NCI-H1092 treated with DMSO at 0.1 percent for 48 hours (cell line): ENCODE data around the gene TYK2.

Experiments used
- DNase-seq: peaks from one replicate; lab custom pipeline; 2025; lab: John Stamatoyannopoulos, UW

The TYK2 gene

DNA sequence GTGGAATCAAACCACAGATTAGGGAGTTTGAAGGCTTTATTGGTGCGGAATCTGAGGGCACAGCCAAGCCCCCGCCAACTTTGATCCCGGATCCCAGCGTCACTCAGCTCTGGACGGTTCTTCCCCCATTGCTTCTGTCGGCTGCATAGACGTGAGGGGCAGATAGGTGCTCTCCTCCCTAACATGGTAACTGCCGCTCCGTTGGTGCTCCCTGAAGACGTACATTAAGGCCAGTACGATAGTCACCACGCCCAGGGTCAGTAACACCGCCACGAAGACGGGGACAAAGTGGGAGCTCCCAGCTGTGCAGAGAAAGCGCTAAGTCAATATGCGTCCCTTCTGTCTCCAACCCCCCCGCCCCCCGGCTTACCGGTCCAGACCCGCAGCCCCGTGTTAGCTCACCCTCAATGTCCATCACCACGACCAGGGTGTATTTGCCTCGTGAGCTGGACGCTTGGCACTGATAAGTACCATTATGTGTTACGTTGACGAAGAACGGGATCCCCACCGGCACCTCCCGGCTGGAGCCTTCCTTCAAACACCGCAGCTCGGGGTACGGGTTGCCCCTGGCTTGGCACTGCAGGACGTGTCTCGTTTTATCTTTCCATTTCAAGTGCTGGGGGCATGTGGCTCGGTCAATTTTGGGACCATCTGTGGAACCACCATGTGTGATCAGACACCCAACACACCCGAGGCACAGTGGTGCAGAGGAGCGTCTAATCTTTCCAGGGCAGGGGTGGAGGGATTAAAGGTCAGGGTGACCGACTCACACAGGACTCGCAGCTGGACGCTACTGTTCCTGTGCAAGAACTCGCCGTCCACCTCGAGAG, 46.4 kb downstream of the TYK2 start:
- DNase-seq, result no peak

GRCh38 chr19:10332965-10333757, 47.2 kb downstream of the TYK2 start, which contains the start of gene RAVER1:
RAVER1 (minus strand) TSS chr19:10333529; CDS start chr19:10333507, 22 bp downstream.
- DNase-seq, result peak; percentile 96

GRCh38 chr19:10332158-10332964, 48.0 kb downstream of the TYK2 start:
- no peak for DNase-seq

DNA sequence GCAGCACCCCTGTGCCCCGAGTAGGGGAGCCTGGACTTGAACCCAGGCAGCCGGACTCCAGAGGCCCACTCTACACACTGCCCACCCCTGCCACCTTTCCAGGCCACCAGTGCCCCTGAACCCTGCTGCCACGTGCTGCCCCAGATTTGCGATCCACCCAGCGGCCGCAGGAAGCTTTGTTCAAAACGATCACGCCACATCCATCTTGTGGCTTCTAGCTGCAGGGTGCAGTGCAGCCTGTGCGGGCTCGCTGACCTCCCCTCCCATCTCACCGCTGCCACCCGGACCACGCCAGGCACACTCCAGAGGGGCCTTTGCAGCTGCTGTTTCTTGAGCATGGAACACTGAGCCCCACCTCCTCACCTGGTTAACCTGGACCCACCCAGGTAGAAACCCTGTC, 50.8 kb downstream of the TYK2 start:
- no peak for DNase-seq

DNA sequence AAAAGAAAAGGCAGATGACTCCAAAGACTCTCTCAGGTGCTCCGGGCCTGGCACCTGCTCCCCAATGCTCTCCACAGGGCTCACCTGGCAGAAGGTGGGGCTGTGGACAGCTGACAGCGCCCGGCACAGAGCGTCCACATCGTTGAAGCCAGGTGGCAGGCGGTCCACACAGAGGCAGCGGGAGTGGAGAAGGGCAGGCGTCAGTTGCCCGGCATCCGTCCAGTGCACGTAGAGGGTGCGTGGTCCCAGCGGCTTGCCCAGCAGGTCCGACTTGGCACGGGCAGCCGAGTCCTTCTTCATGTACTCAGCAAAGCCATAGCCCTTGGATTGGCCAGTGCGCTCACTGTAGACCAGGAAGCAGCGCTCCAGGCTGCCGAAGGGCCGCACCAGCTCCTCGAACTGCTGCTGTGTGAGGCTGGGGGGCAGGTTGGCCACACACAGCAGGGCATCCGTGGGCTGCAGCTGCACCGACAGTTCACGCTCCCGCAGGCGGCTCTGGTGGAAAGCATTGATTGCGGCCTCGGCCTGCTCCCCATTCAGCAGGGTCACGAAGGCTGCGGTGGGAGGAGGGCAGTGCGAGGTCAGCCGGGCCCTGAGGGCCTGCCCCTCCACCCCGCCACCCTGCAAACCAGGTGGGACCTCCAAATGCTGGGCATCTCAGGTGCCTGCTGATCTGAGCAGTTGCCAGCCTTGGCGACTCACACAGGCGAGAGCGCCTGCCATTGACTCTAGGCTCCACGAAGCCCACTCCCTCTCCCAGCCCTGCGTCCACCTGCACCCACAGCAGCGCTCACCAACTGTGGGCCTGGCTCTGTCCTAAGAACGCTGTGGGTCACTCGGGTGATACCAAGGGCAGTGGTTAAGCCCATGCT, 51.6 kb downstream of the TYK2 start:
- no peak for DNase-seq

GRCh38 chr19:10327793-10328192, 52.6 kb downstream of the TYK2 start:
- no peak for DNase-seq

DNA sequence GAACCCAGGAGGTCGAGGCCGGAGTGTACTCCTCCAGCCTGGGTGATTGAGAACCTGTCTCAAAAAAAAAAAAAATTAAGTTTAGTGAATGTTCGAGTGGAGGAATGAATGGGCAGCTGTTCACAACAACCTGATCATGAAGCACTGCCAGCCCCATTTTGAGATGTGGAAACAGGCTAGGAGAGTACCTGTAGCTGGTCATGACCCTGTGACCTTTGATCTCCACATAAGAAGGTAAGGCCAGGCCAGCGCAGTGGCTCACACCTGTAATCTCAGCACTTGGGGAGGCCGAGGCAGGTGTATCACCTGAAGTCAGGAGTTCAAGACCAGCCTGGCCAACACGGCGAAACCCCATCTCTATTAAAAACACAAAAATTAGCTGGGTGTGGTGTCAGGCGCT, 54.6 kb downstream of the TYK2 start:
- no peak for DNase-seq

DNA sequence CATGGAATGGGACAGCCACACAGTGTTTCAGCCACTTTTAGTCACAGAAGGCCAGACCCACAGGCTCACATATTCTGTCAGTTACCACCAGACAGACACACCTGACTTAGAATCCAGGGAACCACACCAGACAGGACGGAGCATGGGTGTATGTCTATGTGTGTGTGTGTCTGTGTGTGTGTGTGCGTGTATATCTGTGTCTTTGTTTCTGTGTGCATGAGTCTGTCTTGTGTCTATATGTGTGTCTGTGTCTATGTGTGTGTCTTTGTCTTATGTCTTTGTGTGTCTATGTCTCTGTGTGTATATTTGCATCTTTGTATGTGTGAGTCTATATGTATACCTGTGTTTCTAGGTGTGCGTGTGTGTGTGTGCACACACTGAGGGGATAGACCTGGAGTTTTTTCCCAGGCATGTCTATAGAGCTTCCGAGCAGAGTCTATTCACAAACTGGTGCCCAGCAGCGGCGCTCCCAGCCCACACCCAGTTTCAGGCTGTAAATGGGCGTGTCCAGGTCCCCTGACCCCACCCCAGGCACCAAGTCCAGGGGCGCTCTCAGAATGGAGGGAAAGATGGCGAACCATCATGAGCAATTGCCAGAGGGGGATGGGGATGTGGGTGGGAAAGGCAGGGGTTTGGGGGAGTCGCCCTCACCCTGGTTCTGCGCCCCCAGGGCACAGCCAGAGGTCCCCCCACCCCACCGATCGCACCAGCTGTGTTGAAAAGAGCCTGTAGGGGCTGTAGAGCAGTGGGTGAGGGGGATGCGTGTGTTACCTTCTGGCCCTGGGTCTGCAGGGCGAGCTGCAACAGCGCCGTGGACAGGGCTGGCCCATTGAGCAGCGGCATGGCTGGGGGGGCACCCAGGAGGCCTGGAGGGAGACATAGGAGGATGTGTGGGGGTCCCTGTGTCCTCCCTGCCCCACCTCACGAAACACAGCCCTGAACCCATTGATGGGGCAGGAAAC, 58.2 kb downstream of the TYK2 start:
- no peak for DNase-seq

DNA sequence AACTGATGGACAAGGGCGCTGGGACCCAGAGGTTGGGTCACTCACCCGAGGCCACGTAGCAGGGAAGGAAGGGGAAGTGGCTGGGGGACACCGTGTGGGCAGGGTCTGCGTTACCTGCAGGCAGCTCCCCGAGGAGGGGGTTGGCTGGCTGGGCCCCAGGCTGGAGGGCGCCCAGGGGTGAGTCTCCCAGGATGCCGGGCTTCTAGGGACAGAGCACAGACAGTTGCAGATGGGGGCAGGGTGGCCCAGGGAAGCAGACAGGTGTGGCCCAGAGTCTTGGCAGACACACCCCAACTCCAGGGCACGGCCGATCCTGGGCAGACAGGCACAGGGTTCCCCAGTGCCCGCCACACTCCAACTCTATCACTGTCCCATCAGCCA, 59.0 kb downstream of the TYK2 start:
- no peak for DNase-seq

DNA sequence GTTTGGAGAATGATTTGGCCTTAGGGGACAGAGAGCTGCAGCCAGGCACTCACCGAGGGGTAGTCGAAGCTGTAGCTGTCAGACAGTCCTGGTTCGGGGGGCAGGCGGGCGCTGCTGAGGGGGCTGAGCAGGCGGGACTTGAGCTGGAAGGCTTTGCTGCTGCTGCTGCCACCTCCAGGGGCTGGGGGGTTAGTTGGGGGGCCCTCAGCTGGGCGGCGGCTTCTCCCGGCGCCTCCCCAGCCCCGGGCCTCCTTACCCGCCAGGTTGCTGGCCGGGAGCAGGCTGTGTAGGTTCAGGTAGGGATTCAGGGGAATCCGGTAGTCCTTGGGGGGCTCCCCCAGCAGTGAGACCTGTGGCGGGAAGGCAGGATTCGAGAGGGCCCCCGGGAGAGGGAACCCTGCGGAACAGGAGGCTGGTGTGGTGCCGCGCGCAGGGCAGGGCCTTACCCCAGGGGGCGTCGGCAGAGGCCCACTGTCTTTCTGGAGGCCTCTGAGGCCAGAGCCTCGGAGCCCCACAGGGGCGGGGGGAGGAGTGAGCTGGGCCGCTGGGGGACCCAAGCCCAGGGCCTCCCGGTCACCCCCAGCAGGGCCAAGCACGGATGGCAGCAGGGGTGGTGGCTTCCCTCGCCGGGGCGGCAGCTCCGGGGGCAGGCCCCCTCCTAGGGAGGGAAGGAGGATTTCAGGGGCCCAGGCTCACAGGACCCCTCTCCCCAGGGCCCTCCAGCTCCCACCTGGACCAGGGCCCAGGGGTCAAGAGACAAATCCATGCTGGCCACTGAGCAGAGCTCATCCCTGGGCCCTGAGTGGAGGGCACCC, 59.6 kb downstream of the TYK2 start:
- no peak for DNase-seq

- DNase-seq, result no peak
Measured at GRCh38 chr19:10318807-10319682, 61.3 kb downstream of the TYK2 start.

DNA sequence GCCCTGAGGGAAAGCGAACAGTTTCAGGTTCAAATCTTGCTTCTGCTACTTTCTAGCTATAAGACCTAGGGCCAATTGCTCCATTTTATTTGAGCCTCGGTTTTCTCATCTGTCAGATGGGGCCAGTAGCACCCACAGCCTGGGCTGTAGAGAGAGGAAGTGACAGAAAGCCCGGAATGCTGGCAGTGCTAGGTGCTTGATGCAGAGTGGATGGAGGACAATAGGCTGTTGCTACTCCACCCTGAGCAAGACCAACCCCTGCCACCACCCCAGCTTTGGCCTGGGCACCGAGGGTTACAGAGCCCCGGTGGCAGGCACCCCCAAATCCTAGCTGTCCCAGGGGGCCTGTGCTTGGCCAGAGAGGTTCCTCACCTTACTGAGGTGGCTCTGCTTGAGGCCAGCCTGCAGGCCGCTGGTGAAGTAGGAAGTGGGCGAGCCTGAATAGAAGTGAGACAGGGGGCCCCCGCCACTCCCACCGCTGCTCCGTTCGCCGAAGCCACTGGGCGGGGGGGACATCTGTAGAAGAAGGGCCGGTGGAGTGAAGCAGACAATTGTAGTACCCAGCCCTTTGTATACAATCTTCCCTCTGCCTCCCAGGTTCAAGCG, 62.4 kb downstream of the TYK2 start:
- DNase-seq, result no peak

- no peak for DNase-seq
Measured at GRCh38 chr19:10317045-10317856, 63.1 kb downstream of the TYK2 start.

- no peak for DNase-seq
Measured at GRCh38 chr19:10316229-10317044, 63.9 kb downstream of the TYK2 start.

GRCh38 chr19:10315335-10316214, 64.8 kb downstream of the TYK2 start, which contains the start of gene FDX2:
FDX2 (minus strand) TSS chr19:10316015; CDS start chr19:10315996, 19 bp downstream.
- peak; percentile 88 for DNase-seq
